Measurements from ENCODE around the gene DMGDH.

Gene DMGDH

DNA sequence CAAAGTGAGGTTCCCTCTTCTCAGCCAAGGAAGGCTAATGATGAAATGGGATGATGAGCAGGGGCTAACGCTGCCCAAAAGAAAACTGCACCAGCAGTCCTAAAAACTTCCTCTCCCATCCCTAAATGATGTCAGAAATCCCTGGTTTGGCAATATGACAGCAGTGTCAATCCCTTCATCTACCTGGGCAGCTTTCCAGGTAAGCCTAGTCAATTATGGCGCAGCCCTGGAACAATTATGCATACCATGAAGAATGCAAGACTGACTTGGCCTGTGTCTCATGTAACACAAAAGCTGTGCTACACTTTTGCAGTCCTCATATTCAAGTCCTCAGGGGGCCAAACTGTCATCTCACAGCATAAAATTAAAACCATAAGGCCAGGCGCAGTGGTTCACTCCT, 7.0 kb downstream of the DMGDH start:
- H3K27ac ChIP-seq (ENCODE audit: low read depth, low read length), result no peak overlapping the region
- no peaks in the 10 kb centered on the region for H3K9me3 ChIP-seq (ENCODE audit: control insufficient read depth, insufficient read depth, low read depth, low read length)
- no peak overlapping the region for H3K4me3 ChIP-seq (ENCODE audit: low read depth, low read length)
- H3K9ac ChIP-seq (ENCODE audit: low read length), result no peak overlapping the region
- H3K27me3 ChIP-seq (ENCODE audit: control insufficient read depth, insufficient read depth, low read length), result no peaks in the 10 kb centered on the region
- no peaks in the 10 kb centered on the region for H3K36me3 ChIP-seq (ENCODE audit: control insufficient read depth, insufficient read depth, low read length)
- 0 out of 2 replicates have a peak, but pooled peaks cover 3% of the 10 kb centered on the region for H3K4me1 ChIP-seq (ENCODE audit: control insufficient read depth, insufficient read depth, low read length)

DNA sequence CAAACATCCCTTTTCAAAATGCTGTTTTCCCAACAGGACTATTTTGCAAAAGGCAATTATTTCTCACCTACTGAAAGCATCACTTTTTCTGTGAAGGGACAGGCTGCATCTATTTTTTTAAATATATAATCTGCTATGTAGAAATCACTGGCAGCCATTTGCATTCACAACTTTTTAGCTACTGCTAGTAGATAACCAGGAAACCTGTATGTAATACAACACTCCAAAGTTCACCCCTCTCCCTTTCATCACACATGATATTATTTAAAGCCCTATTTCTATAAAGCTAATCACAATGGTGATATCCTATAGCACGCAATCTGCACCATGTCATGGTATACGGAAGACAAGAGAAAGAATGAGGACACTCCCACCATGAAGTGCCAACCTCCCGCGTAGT, 9.8 kb downstream of the DMGDH start:
- H3K9ac ChIP-seq (ENCODE audit: low read length), result no peak overlapping the region
- no peaks in the 10 kb centered on the region for H3K9me3 ChIP-seq (ENCODE audit: control insufficient read depth, insufficient read depth, low read depth, low read length)
- H3K4me3 ChIP-seq (ENCODE audit: low read depth, low read length), result no peak overlapping the region
- H3K27ac ChIP-seq (ENCODE audit: low read depth, low read length), result no peak overlapping the region
- H3K4me1 ChIP-seq (ENCODE audit: control insufficient read depth, insufficient read depth, low read length), result 0 out of 2 replicates have a peak, but pooled peaks cover 3% of the 10 kb centered on the region
- H3K27me3 ChIP-seq (ENCODE audit: control insufficient read depth, insufficient read depth, low read length), result no peaks in the 10 kb centered on the region
- H3K36me3 ChIP-seq (ENCODE audit: control insufficient read depth, insufficient read depth, low read length), result no peaks in the 10 kb centered on the region

DNA sequence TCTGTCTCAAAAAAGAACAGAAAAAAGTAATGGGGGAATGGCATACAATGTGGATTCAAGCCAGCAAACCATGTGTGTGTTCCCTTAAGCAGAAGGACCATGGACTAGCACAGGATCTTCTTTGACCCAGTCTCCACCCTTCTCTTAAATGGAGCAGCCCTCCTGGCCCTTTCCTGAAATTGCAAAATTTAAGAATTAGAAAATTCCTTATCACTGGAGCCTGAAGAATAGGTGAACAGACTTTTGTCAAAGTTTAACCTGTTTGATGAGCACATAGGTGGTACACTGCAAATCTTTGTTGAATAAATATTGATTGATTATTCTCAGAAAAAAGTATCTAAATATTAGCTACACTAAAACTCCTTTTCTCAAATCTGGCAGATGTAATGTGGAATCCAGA, 12.6 kb downstream of the DMGDH start:
- Histone ChIP-seq H3K9me3 (ENCODE audit: control insufficient read depth, insufficient read depth, low read depth, low read length) (no peaks in the 10 kb centered on the region), H3K9ac (ENCODE audit: low read length) (no peak overlapping the region), H3K36me3 (ENCODE audit: control insufficient read depth, insufficient read depth, low read length) (no peaks in the 10 kb centered on the region), H3K27me3 (ENCODE audit: control insufficient read depth, insufficient read depth, low read length) (no peaks in the 10 kb centered on the region), H3K27ac (ENCODE audit: low read depth, low read length) (no peak overlapping the region), H3K4me3 (ENCODE audit: low read depth, low read length) (no peak overlapping the region), H3K4me1 (ENCODE audit: control insufficient read depth, insufficient read depth, low read length) (no peaks in the 10 kb centered on the region)

DNA sequence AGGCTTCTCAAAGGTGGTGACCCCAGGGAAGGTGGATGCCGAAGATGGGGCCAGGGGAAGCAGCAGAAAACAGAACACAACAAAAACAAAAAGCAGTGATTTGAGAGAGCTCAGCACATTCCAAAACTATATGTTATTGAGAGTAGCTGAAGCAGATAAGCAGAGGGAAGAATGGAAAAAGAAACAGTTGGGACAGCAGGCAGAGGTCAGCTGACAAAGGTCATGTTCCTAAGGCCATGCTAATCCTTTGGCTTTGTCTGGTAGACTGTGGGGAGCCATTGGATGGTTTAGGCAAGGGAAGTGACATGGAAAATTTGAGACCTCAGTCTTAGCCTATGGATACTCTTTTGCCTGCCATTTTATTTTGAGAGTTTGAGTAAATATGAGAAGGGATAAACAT, 14.5 kb downstream of the DMGDH start:
- Histone ChIP-seq H3K36me3 (ENCODE audit: control insufficient read depth, insufficient read depth, low read length) (no peaks in the 10 kb centered on the region), H3K27me3 (ENCODE audit: control insufficient read depth, insufficient read depth, low read length) (no peaks in the 10 kb centered on the region), H3K9me3 (ENCODE audit: control insufficient read depth, insufficient read depth, low read depth, low read length) (no peaks in the 10 kb centered on the region), H3K27ac (ENCODE audit: low read depth, low read length) (no peak overlapping the region), H3K4me3 (ENCODE audit: low read depth, low read length) (no peak overlapping the region), H3K4me1 (ENCODE audit: control insufficient read depth, insufficient read depth, low read length) (no peaks in the 10 kb centered on the region), H3K9ac (ENCODE audit: low read length) (no peak overlapping the region)

DNA sequence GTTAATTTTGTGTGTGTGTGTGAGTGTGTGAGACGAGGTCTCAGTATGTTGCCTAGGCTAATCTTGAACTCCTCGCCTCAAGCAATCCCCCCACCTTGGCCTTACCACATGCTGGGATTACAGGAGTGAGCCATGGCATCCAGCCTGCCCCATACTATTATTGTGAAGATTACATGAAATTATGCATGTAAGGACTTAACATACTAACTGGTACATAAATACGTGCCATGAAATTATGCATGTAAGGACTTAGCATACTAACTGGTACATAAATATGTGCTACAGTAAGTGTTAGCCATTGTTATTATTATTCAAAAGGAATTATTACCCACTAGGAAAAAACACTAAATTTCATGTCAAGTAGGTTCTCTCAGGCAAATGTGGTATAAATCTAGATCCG, 16.2 kb downstream of the DMGDH start:
- no peaks in the 10 kb centered on the region for H3K4me1 ChIP-seq (ENCODE audit: control insufficient read depth, insufficient read depth, low read length)
- no peak overlapping the region for H3K27ac ChIP-seq (ENCODE audit: low read depth, low read length)
- H3K4me3 ChIP-seq (ENCODE audit: low read depth, low read length), result no peak overlapping the region
- H3K27me3 ChIP-seq (ENCODE audit: control insufficient read depth, insufficient read depth, low read length), result no peaks in the 10 kb centered on the region
- no peaks in the 10 kb centered on the region for H3K36me3 ChIP-seq (ENCODE audit: control insufficient read depth, insufficient read depth, low read length)
- H3K9me3 ChIP-seq (ENCODE audit: control insufficient read depth, insufficient read depth, low read depth, low read length), result no peaks in the 10 kb centered on the region
- no peak overlapping the region for H3K9ac ChIP-seq (ENCODE audit: low read length)

DNA sequence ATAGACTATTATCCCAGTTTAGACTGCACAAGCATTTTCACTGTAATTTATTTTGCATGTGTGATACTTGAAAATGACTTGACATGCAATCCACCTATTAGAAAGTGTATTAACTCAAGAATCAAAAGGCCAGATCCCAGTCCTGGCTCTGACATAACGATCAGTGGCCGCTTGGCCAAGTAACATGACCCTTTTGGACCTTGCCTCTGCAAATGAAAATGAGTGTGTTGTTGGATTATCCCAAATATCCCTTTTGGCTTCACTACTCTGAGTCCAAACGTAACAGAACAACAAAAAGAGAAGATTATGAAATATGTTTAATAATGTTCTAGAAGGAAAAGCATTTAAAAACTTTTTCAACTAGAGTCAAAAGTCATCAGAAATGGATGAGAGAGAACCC, 19.0 kb downstream of the DMGDH start:
- Histone ChIP-seq H3K4me3 (ENCODE audit: low read depth, low read length) (no peak overlapping the region), H3K27ac (ENCODE audit: low read depth, low read length) (no peak overlapping the region), H3K27me3 (ENCODE audit: control insufficient read depth, insufficient read depth, low read length) (no peaks in the 10 kb centered on the region), H3K9me3 (ENCODE audit: control insufficient read depth, insufficient read depth, low read depth, low read length) (no peaks in the 10 kb centered on the region), H3K9ac (ENCODE audit: low read length) (no peak overlapping the region), H3K4me1 (ENCODE audit: control insufficient read depth, insufficient read depth, low read length) (no peaks in the 10 kb centered on the region), H3K36me3 (ENCODE audit: control insufficient read depth, insufficient read depth, low read length) (no peaks in the 10 kb centered on the region)

DNA sequence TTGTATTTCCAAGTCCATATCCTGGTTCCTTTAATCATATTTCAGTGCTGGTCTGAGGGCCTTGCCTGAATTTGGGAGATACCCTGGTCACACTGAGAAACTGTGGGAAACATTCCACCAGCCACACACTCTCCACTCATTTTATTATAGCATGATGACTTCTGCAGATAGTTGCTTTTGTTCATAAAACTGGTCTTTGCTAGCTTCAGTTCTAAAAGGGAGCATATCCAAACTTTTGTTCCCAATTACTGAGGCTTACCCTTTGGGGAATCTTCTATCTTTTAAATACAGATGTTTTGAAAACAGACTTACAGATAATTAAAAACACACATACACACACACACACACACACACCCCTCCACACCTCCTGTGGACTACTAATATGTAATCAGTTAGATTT, 21.0 kb downstream of the DMGDH start:
- Histone ChIP-seq H3K9ac (ENCODE audit: low read length) (no peak overlapping the region), H3K27ac (ENCODE audit: low read depth, low read length) (no peak overlapping the region), H3K4me3 (ENCODE audit: low read depth, low read length) (no peak overlapping the region), H3K4me1 (ENCODE audit: control insufficient read depth, insufficient read depth, low read length) (no peaks in the 10 kb centered on the region), H3K9me3 (ENCODE audit: control insufficient read depth, insufficient read depth, low read depth, low read length) (no peaks in the 10 kb centered on the region), H3K36me3 (ENCODE audit: control insufficient read depth, insufficient read depth, low read length) (no peaks in the 10 kb centered on the region), H3K27me3 (ENCODE audit: control insufficient read depth, insufficient read depth, low read length) (no peaks in the 10 kb centered on the region)

DNA sequence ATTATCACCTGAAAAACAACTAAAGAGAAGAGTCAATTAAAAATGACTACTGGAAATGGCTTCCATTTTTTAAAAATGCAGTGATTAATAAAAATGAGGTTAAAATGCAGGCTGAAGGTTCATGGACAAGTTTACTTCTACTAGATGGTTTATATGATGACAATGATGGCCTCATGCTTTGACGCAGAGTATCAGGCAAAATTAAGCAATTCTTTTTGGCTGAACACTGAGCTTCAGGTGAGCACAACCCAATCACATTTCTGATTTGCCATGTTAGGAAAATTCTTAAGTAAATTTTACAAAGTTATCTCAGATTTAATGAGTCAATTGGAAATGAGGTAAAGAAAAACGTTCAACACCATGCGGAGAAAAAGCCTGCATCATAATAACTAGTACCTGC, 22.3 kb downstream of the DMGDH start:
- Histone ChIP-seq H3K27me3 (ENCODE audit: control insufficient read depth, insufficient read depth, low read length) (no peaks in the 10 kb centered on the region), H3K27ac (ENCODE audit: low read depth, low read length) (no peak overlapping the region), H3K4me3 (ENCODE audit: low read depth, low read length) (no peak overlapping the region), H3K36me3 (ENCODE audit: control insufficient read depth, insufficient read depth, low read length) (no peaks in the 10 kb centered on the region), H3K9me3 (ENCODE audit: control insufficient read depth, insufficient read depth, low read depth, low read length) (no peaks in the 10 kb centered on the region), H3K9ac (ENCODE audit: low read length) (no peak overlapping the region), H3K4me1 (ENCODE audit: control insufficient read depth, insufficient read depth, low read length) (no peaks in the 10 kb centered on the region)

DNA sequence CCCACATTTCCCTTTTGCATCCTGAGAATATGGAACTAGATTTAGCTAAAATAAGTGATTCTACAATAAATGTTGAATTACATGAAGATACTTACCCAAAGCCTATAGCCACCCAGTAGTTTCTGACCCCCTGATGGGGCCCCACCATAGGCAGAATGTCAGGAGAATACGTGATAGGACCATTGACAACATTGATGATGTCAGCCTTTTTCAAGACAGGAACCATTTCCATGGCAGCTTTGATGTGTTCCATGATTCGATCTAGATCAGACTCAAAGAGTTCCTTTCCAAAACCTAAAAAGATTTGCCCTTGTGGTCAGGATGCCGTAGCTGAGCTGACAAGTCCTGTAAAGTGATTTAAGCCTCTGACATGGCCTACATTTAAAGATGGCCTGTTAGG, 27.3 kb downstream of the DMGDH start:
- Histone ChIP-seq H3K4me3 (ENCODE audit: low read depth, low read length) (no peak overlapping the region), H3K9me3 (ENCODE audit: control insufficient read depth, insufficient read depth, low read depth, low read length) (no peaks in the 10 kb centered on the region), H3K9ac (ENCODE audit: low read length) (no peak overlapping the region), H3K36me3 (ENCODE audit: control insufficient read depth, insufficient read depth, low read length) (no peaks in the 10 kb centered on the region), H3K27me3 (ENCODE audit: control insufficient read depth, insufficient read depth, low read length) (no peaks in the 10 kb centered on the region), H3K27ac (ENCODE audit: low read depth, low read length) (no peak overlapping the region), H3K4me1 (ENCODE audit: control insufficient read depth, insufficient read depth, low read length) (no peaks in the 10 kb centered on the region)

DNA sequence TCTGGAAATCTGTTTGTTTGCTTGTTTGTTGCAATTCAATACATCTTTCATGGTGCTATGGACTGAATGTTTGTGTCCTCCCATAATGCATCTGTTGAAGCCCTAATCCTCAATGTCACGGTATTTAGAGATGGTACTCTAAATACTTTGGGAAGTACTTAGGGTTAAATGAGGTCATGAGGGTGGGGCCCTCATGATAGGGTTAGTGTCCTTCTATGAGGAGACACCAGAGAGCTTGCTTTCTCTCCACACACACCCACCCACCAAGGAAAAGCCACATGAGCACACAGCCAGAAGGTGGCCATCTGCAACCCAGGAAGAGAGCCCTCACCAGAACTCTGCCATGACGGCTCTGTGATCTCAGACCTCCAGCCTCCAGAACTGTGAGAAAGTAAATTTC, 32.7 kb downstream of the DMGDH start:
- Histone ChIP-seq H3K27ac (ENCODE audit: low read depth, low read length) (no peak overlapping the region), H3K27me3 (ENCODE audit: control insufficient read depth, insufficient read depth, low read length) (no peaks in the 10 kb centered on the region), H3K36me3 (ENCODE audit: control insufficient read depth, insufficient read depth, low read length) (no peaks in the 10 kb centered on the region), H3K9me3 (ENCODE audit: control insufficient read depth, insufficient read depth, low read depth, low read length) (0 out of 2 replicates have a peak, but pooled peaks cover 2% of the 10 kb centered on the region), H3K4me1 (ENCODE audit: control insufficient read depth, insufficient read depth, low read length) (no peaks in the 10 kb centered on the region), H3K9ac (ENCODE audit: low read length) (no peak overlapping the region), H3K4me3 (ENCODE audit: low read depth, low read length) (no peak overlapping the region)

DNA sequence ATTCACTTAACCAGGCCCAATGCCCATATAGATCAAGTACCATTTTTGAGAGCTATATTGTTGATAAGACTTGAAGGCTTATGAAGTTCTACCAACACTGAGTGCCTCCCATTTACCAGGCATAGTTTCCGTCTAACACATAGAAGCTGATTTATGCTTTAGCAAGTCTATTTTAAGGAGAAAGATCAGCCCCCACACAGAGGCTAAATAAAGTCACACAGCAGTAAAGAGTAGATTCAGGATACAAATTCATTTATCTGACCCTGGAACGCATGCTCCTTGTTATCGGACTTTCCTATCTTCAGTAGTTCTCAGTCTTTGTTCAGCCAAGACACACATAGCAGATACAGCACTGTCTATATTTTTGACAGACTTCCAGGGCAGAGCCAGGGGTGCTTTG, 34.2 kb downstream of the DMGDH start:
- H3K4me1 ChIP-seq (ENCODE audit: control insufficient read depth, insufficient read depth, low read length), result no peaks in the 10 kb centered on the region
- H3K27ac ChIP-seq (ENCODE audit: low read depth, low read length), result no peak overlapping the region
- H3K4me3 ChIP-seq (ENCODE audit: low read depth, low read length), result no peak overlapping the region
- no peak overlapping the region for H3K9ac ChIP-seq (ENCODE audit: low read length)
- H3K36me3 ChIP-seq (ENCODE audit: control insufficient read depth, insufficient read depth, low read length), result no peaks in the 10 kb centered on the region
- no peaks in the 10 kb centered on the region for H3K27me3 ChIP-seq (ENCODE audit: control insufficient read depth, insufficient read depth, low read length)
- H3K9me3 ChIP-seq (ENCODE audit: control insufficient read depth, insufficient read depth, low read depth, low read length), result 0 out of 2 replicates have a peak, but pooled peaks cover 2% of the 10 kb centered on the region

DNA sequence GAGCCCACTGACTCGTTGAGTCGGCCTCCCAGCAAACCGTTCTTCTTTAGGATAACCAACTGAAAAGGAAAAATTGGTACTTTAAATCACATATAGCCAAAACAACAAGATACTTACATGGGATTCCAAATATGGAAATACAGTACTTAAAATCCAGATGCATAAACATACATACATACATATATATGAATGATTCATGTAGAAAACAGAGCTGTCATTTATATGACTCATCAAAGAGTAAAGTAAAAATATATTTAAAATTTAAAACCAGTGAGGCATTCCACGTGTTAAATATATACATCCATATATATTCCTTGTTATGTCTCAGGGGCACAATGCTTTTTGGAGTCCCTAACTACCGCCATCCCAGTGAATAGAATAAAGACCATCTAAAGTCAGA, 36.7 kb downstream of the DMGDH start:
- Histone ChIP-seq H3K9me3 (ENCODE audit: control insufficient read depth, insufficient read depth, low read depth, low read length) (0 out of 2 replicates have a peak, but pooled peaks cover 2% of the 10 kb centered on the region), H3K9ac (ENCODE audit: low read length) (no peak overlapping the region), H3K4me3 (ENCODE audit: low read depth, low read length) (no peak overlapping the region), H3K27ac (ENCODE audit: low read depth, low read length) (no peak overlapping the region), H3K4me1 (ENCODE audit: control insufficient read depth, insufficient read depth, low read length) (no peaks in the 10 kb centered on the region), H3K36me3 (ENCODE audit: control insufficient read depth, insufficient read depth, low read length) (no peaks in the 10 kb centered on the region), H3K27me3 (ENCODE audit: control insufficient read depth, insufficient read depth, low read length) (no peaks in the 10 kb centered on the region)

Measured in HUES6 (cell line).